Endothelial cell of umbilical vein (primary cell): ENCODE measurements around the gene KIAA0232. TPM values are rescaled to one million over a fixed set of nuclear protein-coding genes. Genes with fewer than 3 reads are reported as not detected.

Experiments used
- BruUV-seq: library from RNA; stranded (reverse); fragments of 400-500 nt; replicated peaks from 2 replicates; lab custom pipeline; 2021; lab: Mats Ljungman, UMichigan
- CTCF ChIA-PET: fragments of 300-600, 350-600 bp; sonication (Branson Sonifier 250); formaldehyde crosslinking; loops from one replicate; lab custom pipeline; 2021; ENCODE audit warnings: antibody characterized with exemption, inconsistent platforms; lab: Charles Lee
- POLR2A ChIA-PET: fragments of 300-600, 350-600 bp; sonication (Branson Sonifier 250); formaldehyde crosslinking; loops from one replicate; lab custom pipeline; 2021; ENCODE audit warnings: antibody characterized with exemption, inconsistent platforms; lab: Charles Lee
- DNase-seq: peaks from one replicate; pipeline ENCODE4 v3.0.0-alpha.2; 2011; ENCODE audit warnings: low read depth, low spot score
- FAIRE-seq: peaks from 2 replicates; lab custom pipeline; 2011; peaks lifted over from hg19 to GRCh38; lab: Jason Lieb, UNC
- H2AFZ ChIP-seq: 2 replicates; pipeline ENCODE4 v1.6.0; 2012; ENCODE audit warnings: low read depth, low read length, control low read depth, inconsistent platforms
- H3K27ac ChIP-seq: 2 replicates; pipeline ENCODE4 v1.5.1; 2011; ENCODE audit warnings: low read depth, mild to moderate bottlenecking, control low read depth, low read length, moderate library complexity; ENCODE audit not compliant: insufficient read depth
- H3K27me3 ChIP-seq, 2 experiments: 2 replicates each; pipeline versions ENCODE4 v1.6.0 to v1.6.1; 2011; ENCODE audit warnings: low read length in 2 of 2, mixed read lengths in 1 of 2; ENCODE audit not compliant: control insufficient read depth in 2 of 2, insufficient read depth in 2 of 2
- H3K36me3 ChIP-seq, 2 experiments: 2 replicates in 1 of 2; 3 replicates in 1 of 2; pipeline ENCODE4 v1.5.1; 2011; ENCODE audit warnings: low read length in 2 of 2, mild to moderate bottlenecking in 1 of 2, moderate library complexity in 1 of 2; ENCODE audit not compliant: control insufficient read depth in 2 of 2, insufficient read depth in 2 of 2; ENCODE audit errors: extremely low read depth in 1 of 2
- H3K4me1 ChIP-seq: 3 replicates; pipeline ENCODE4 v1.5.1; 2011; ENCODE audit warnings: mild to moderate bottlenecking, low read length; ENCODE audit not compliant: control insufficient read depth, insufficient read depth; ENCODE audit errors: extremely low read depth
- H3K4me2 ChIP-seq: 2 replicates; pipeline ENCODE4 v1.6.1; 2011; ENCODE audit warnings: low read length, control low read depth, mixed read lengths; ENCODE audit not compliant: insufficient read depth
- H3K4me3 ChIP-seq, 3 experiments: fragments of 200-600 bp in 1 of 3; sonication (generic), shearing (Covaris generic) in 1 of 3; replicated peaks in 1 of 3; 2 replicates each; pipeline ENCODE4 v1.5.1; 2011 to 2016; ENCODE audit warnings: control low read depth in 3 of 3, low read length in 3 of 3, mild to moderate bottlenecking in 2 of 3, inconsistent platforms in 1 of 3, low read depth in 1 of 3, moderate library complexity in 1 of 3; ENCODE audit not compliant: insufficient read depth in 1 of 3
- H3K79me2 ChIP-seq: 2 replicates; pipeline ENCODE4 v1.6.0; 2012; ENCODE audit warnings: low read length, inconsistent platforms; ENCODE audit not compliant: control insufficient read depth, insufficient read depth
- H3K9ac ChIP-seq: replicated peaks from 2 replicates; pipeline ENCODE3; 2011; ENCODE audit warnings: low read length, control low read depth; ENCODE audit not compliant: insufficient read depth; ENCODE audit errors: extremely low read depth
- H3K9me1 ChIP-seq: replicated peaks from 3 replicates; pipeline ENCODE4 v1.6.0; 2011; ENCODE audit warnings: mild to moderate bottlenecking, low read length; ENCODE audit not compliant: control insufficient read depth, insufficient read depth; ENCODE audit errors: extremely low read depth
- H3K9me3 ChIP-seq: replicated peaks from 2 replicates; pipeline ENCODE4 v1.5.1; 2012; ENCODE audit warnings: low read length, inconsistent platforms; ENCODE audit not compliant: control insufficient read depth, insufficient read depth
- H4K20me1 ChIP-seq: replicated peaks from 2 replicates; pipeline ENCODE3; 2011; ENCODE audit warnings: mild to moderate bottlenecking, low read length; ENCODE audit not compliant: control insufficient read depth, insufficient read depth; ENCODE audit errors: extremely low read depth
- CTCF ChIP-seq, 2 donors: IDR thresholded peaks; 1 replicate in 1 of 2; 2 replicates in 1 of 2; pipeline ENCODE4 v1.5.1; 2011; ENCODE audit warnings: low read length in 2 of 2, mild to moderate bottlenecking in 2 of 2, moderate library complexity in 2 of 2, control low read depth in 1 of 2, inconsistent platforms in 1 of 2, low read depth in 1 of 2; ENCODE audit not compliant: insufficient read depth in 1 of 2; ENCODE audit errors: extremely low read depth in 1 of 2
- EZH2 ChIP-seq: IDR thresholded peaks from 2 replicates; pipeline ENCODE4 v1.6.1; 2012; ENCODE audit warnings: borderline replicate concordance, low read depth, mild to moderate bottlenecking, moderate library complexity, low read length, inconsistent platforms; ENCODE audit not compliant: severe bottlenecking
- FOS ChIP-seq: IDR thresholded peaks from 2 replicates; pipeline ENCODE4 v1.6.1; 2011; ENCODE audit warnings: mild to moderate bottlenecking, low read length, moderate library complexity, borderline replicate concordance; ENCODE audit not compliant: insufficient read depth
- GATA2 ChIP-seq: IDR thresholded peaks from 2 replicates; pipeline ENCODE4 v1.7.0; 2011; ENCODE audit warnings: low read depth, mild to moderate bottlenecking, moderate library complexity, mixed read lengths, low read length; ENCODE audit not compliant: insufficient read length, insufficient read depth
- JUN ChIP-seq: IDR thresholded peaks from 2 replicates; pipeline ENCODE4 v1.6.1; 2011; ENCODE audit warnings: borderline replicate concordance, low read depth; ENCODE audit not compliant: insufficient read length, insufficient read depth
- MAX ChIP-seq: IDR thresholded peaks from 2 replicates; pipeline ENCODE4 v1.6.1; 2011; ENCODE audit not compliant: insufficient read depth, insufficient read length
- MYC ChIP-seq: IDR thresholded peaks from one replicate; pipeline ENCODE4 v1.6.1; 2011; ENCODE audit warnings: mild to moderate bottlenecking, low read depth, low read length
- POLR2A ChIP-seq: IDR thresholded peaks from 2 replicates; pipeline ENCODE4 v1.6.1; 2012; ENCODE audit warnings: low read depth, mild to moderate bottlenecking, control low read depth, low read length
- POLR2AphosphoS5 ChIP-seq: IDR thresholded peaks from 2 replicates; pipeline ENCODE4 v1.6.1; 2012; ENCODE audit warnings: low read depth, mild to moderate bottlenecking, control low read depth, low read length, moderate library complexity; ENCODE audit not compliant: insufficient read depth
- dilution Hi-C: fragments of 300-500 bp; cut with MboI; formaldehyde crosslinking; loops from one replicate; pipeline ENCODE4 v1.15.0; 2019; ENCODE audit warnings: low sequenced_read_pairs; ENCODE audit not compliant: extremely low pct_ligation_motif_present
- intact Hi-C: fragments of 100-400 bp; cut with micrococcal nuclease; formaldehyde crosslinking; loops from one replicate; pipeline ENCODE4 v1.10.0; 2022
- polyA plus RNA-seq, 4 experiments: library from polyadenylated mRNA; depleted of rRNA in 3 of 4; stranded (reverse) in 3 of 4; unstranded in 1 of 4; fragments of >200 nt; gene quantifications; 2 replicates each; pipeline versions ENCODE4 v1.2.1 to v1.2.3, GENCODE V29; 2011 to 2012; ENCODE audit warnings: missing spikeins in 1 of 4
- total RNA-seq: library from RNA; stranded (reverse); gene quantifications from 2 replicates; pipeline ENCODE4 v1.2.3, GENCODE V29; 2021

The KIAA0232 gene
- total and polyA plus RNA-seq, 2 donors (not counting 3 experiments of a cell fraction or from before 2014, with no cell fraction given) = 5.3 to 18.4 TPM

DNA sequence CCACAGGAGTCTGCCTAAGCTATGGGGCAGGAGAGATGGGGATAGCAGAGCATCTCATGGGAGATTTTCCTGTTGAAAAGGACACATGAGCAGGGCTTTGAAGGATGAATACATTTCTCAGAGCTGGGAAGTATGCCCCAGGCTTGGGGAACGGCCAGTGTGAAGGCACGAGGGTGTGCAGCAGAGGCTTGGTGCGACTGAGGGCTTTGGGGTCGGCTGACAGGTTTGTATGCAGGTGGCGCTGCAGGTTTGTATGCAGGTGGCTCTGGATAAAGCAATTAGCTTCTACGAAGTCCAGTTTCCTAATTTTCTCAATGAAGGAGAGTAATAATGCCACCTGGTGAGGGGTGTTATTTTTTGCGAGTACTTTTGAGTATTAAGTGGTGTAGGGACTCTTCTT is 6.8 kb upstream of the KIAA0232 start:
- H3K27me3 ChIP-seq = peaks cover 0 to 2% of the 10 kb centered on the region in 2 experiments
- no peak overlapping the region for H3K4me2 ChIP-seq
- no peaks in the 10 kb centered on the region for H3K79me2 ChIP-seq
- H2AFZ ChIP-seq = no peak overlapping the region
- TF ChIP-seq POLR2AphosphoS5 (no peak), CTCF (IDR thresholded peaks at IDR 0.05; ENCODE audit: extremely low read depth in 1 of 2, insufficient read depth in 1 of 2, low read depth in 1 of 2, low read length in 2 of 2) (no peak)
- ChIA-PET CTCF (interaction anchor here (0.7 to 2.0 kb wide), 2 partner anchors 55 to 97 kb away, joined by 4 to 9 read pairs; no protein-coding TSS in a partner anchor), POLR2A (no interaction called here)
- FAIRE-seq (no peak), DNase-seq (no peak)
- no TSS peak for BruUV-seq
- no peaks in the 10 kb centered on the region for H4K20me1 ChIP-seq
- H3K36me3 ChIP-seq = no peaks in the 10 kb centered on the region
- H3K4me1 ChIP-seq = peaks cover 9% of the 10 kb centered on the region
- dilution Hi-C loops = no loop called here
- no peak overlapping the region for H3K4me3 ChIP-seq
- intact Hi-C loops = no loop called here
- H3K9ac ChIP-seq = no peak overlapping the region
- no peaks in the 10 kb centered on the region for H3K9me3 ChIP-seq
- no peaks in the 10 kb centered on the region for H3K9me1 ChIP-seq
- no peak overlapping the region for H3K27ac ChIP-seq

- Histone ChIP-seq H3K79me2 (no peaks in the 10 kb centered on the region), H3K36me3 (no peaks in the 10 kb centered on the region), H4K20me1 (no peaks in the 10 kb centered on the region), H3K4me1 (peaks cover 9% of the 10 kb centered on the region), H3K9ac (no peak overlapping the region), H2AFZ (no peak overlapping the region), H3K4me2 (no peak overlapping the region), H3K9me3 (no peaks in the 10 kb centered on the region), H3K27ac (no peak overlapping the region), H3K4me3 (no peak overlapping the region), H3K9me1 (no peaks in the 10 kb centered on the region), H3K27me3 (peaks cover 0 to 2% of the 10 kb centered on the region in 2 experiments)
- intact Hi-C loops (no loop called here), dilution Hi-C loops (no loop called here)
- TF ChIP-seq GATA2 (no peak), FOS (no peak), EZH2 (no peak), MYC (no peak), CTCF (IDR thresholded peaks at IDR 0.05; ENCODE audit: extremely low read depth in 1 of 2, insufficient read depth in 1 of 2, low read depth in 1 of 2, low read length in 2 of 2) (no peak), JUN (no peak), POLR2A (no peak), POLR2AphosphoS5 (no peak), MAX (no peak)
- POLR2A ChIA-PET = no interaction called here
- CTCF ChIA-PET = interaction anchor here (1.3 to 2.0 kb wide), 2 partner anchors 96 to 97 kb away, joined by 8 to 9 read pairs; no protein-coding TSS in a partner anchor
- FAIRE-seq (peak; percentile 78), DNase-seq (no peak)
- no TSS peak for BruUV-seq
Observed at GRCh38 chr4:6776920-6777635, 5.4 kb upstream of the KIAA0232 start.
